ENCODE measurements around the gene PTPRG.

DNA sequence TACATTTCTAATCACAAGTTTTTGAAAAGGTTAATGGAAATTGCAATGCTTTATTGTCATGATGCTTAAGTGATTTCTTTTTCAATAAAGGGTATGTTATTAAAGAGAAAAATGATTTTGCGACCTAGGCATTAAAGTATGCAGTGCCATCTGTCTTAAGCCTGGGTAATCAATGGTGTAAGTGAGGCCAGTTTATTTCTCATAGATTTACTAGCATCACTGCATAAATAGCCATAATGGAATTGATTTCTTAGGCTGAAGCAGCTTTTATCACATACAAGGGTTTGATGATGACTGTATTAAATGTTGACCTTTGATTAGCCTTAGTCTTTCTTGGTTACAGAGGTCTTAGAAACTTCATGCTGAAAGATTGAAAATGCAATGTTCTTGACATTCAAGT is 464.5 kb downstream of the PTPRG start:
- TF ChIP-seq, protein P1, sequence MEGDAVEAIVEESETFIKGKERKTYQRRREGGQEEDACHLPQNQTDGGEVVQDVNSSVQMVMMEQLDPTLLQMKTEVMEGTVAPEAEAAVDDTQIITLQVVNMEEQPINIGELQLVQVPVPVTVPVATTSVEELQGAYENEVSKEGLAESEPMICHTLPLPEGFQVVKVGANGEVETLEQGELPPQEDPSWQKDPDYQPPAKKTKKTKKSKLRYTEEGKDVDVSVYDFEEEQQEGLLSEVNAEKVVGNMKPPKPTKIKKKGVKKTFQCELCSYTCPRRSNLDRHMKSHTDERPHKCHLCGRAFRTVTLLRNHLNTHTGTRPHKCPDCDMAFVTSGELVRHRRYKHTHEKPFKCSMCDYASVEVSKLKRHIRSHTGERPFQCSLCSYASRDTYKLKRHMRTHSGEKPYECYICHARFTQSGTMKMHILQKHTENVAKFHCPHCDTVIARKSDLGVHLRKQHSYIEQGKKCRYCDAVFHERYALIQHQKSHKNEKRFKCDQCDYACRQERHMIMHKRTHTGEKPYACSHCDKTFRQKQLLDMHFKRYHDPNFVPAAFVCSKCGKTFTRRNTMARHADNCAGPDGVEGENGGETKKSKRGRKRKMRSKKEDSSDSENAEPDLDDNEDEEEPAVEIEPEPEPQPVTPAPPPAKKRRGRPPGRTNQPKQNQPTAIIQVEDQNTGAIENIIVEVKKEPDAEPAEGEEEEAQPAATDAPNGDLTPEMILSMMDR (IDR thresholded peaks at IDR 0.05; ENCODE audit: insufficient read depth, low read depth, low read length), result no peak
- no peak for TF ChIP-seq EZH2 (IDR thresholded peaks at IDR 0.05; ENCODE audit: insufficient read depth, low read length)
